GM18519 (cell line): ENCODE measurements around the gene TMSB10.
"Not testable (repeated sequence)": the region's sequence is repeated elsewhere in the genome, so short reads cannot be mapped to it uniquely, and the experiment has no call there.

Source experiments
- ATAC-seq: cut with Tn5 transposase; IDR thresholded peaks from one replicate; pipeline ENCODE4 v1.9.1; 2021; ENCODE audit warnings: mild to moderate bottlenecking, moderate library complexity; ENCODE audit not compliant: unreplicated experiment, low FRiP score

TMSB10 gene

GRCh38 chr2:84925724-84926376, 20.4 kb downstream of the TMSB10 start:
- ATAC-seq: peak; percentile 81

DNA sequence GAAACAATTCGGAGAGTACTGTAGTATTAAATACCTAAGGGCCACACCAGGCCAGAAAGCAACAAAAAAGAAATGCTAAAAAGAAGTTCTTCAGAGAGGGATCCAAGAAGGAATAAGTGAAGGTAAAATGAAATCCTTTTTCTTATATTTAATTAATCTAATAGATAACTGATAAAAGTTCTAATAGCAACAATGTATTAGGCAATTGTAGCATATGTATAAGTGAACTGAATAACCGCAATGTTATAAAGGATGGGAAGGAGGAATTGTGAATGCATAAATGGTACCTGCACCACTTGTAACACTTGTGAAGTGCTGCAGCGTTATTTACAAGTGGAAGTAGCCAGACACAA, 21.8 kb downstream of the TMSB10 start:
- ATAC-seq: no peak

DNA sequence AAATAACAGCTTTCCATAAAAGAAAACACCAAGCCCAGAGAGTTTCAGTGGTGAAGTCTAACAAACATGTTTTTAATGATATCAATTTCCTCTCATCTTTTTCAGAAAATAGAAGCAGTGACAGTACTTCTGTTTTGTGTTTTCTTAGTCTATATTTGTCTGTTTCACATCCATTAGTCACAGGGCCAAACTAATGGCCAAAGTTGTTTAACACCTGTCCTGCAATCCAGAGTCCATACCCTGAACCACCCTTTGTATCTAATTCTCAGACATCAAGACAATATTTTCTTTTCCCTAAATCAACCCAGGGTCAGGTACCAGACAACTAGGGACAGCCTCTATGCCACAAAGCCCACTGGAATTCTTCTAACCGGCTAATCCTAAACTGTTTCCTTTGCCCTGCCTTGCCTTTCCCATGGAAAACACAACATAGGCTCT, 25.9 kb downstream of the TMSB10 start:
- peak; percentile 55 for ATAC-seq

GRCh38 chr2:84938194-84938879, 32.9 kb downstream of the TMSB10 start:
- peak; percentile 45 for ATAC-seq

DNA sequence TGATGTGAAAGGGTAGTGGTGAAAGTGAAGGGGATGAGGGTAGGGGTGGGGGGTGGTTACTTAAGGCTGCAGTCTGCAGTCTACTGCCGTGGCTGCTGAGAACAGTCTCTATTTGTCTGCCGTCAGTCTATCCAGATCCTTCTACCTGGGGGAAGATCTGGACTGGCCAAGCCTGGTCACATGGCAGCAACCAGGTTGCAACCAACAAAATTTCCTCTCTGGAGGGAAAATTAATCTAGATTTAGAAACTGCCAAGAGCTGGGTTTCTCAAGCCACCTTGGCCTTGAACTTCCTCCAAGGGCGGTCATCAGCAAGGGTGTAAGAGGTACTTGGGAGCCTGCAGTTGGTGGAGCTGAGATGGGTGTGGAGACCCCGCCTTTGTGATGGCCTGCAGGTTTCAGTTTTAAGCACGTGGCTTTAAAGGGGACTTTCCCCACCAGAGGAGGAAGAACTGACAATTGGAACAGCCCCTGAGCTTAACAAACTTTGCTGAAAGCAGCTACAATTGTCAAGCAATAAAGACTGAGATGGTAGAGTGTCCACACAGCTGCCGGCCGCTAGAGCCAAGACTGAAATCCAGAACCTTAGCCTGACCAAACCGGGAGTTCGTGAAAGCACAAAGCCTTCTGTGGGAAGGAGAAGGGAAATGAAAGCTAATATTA, 34.1 kb downstream of the TMSB10 start:
- peak; percentile 68 for ATAC-seq

GRCh38 chr2:84940088-84940470, 34.6 kb downstream of the TMSB10 start:
- ATAC-seq: peak; percentile 0

DNA sequence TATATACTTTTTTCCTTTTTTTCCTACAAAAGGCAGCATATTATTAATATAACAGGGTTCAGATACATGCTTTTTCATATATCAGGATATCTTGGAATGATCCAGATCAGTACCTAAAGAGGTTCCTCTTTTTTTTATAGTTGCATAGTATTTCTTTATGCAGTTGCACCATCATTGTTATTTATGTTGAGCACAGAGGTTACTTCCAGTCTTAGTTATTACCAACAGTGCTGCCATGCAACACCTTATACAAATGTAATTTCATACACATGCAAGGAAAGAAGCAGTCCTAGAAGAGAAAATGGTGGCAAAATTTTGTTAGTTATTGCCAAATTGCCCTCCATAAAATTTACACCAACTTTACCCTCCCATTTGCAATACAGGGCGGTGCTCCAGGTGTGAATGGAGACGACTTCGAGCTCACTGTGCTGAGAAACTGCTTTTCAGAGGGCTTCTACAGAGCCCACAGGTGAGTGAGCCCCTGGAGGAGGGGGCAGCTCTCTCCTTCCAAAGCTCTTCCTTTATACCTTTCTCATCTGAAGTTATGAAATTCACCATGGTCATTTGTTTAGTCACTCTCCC, 35.5 kb downstream of the TMSB10 start:
- no peak for ATAC-seq

GRCh38 chr2:84942166-84942565, 36.7 kb downstream of the TMSB10 start:
- no peak for ATAC-seq

- ATAC-seq: peak; percentile 38
Measured at GRCh38 chr2:84942964-84943421, 37.5 kb downstream of the TMSB10 start.

DNA sequence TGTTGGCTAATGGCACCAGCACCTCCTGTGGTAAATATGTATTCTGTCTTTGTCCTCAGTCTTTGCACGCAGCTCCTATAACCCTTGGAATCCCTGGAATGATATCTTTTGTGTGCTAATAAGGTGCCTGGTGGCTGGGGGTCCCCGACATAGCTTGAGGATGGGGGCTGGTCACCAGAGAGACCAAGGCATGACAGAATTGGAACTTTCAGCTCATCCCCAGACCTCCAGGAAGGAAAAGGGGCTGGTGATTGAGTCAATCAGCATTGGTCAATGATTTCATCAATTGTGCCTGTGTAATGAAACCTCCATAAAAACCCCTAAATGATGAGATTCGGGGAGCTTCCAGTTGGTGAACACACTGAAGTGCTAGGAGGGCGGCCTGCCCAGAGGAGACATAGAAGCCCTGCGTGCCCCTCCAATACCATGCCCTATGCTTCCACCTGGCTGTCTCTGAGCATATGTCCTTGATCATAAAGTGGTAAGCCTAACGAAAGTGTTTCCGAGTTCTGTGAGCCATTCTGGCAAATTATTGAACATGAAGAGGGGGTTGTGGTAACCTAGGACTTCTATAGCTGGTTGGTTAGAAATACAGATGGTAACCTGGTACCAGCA, 38.9 kb downstream of the TMSB10 start:
- ATAC-seq: no peak

DNA sequence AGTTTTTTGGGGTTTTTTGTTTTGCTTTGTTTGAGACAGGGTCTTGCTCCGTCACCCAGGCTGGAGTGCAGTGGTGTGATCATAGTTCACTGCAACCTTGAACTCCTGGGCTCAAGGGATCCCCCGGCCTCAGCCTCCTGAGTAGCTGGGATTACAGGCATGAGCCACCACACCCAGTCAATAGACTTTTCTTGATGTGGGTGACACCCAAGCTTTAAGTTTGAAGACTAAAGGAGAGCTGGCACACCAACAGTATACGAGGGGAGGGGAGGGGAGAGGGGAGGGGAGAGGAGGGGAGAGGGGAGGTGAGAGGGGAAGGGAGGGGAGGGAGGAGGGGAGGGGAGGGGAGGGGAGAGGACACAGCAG, 40.4 kb downstream of the TMSB10 start:
- ATAC-seq: not testable (repeated sequence)

DNA sequence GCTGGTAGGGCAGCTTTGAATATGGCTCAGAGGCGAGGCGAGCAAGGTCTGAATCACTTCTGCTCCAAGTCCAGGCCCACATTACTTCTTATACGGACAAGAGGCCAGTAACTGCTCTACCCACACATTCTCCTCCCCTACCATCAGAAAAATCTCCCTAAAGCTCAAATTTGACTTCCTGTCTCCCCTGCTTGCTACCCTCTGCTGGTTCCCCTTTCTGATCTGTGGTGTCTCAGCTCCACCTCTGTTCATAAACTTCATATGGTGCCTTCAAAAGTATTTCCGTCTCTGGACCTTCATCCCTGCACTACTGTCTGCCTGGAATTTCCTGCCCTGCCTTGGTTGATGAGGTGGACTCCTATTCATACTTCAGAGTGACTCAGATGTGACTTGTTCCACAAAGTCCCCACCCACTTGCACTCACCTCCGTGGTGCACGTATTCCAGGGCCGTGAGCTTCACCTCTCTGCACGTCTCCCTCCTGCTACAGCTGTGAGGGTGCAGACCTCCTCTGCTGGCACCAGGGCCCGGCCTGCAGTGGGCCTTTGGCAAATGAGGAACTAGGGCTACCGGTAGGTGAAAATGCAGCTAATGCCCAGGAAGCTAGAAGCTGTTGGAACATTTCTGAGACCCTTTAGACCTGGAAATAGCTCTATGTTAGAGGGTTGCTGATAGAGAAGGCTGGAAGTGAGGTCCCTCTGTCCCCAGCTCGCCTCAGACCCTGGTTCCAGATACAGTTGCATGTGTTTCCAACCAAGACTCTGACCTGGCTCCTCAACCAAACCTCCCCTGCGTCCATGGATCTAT, 41.0 kb downstream of the TMSB10 start:
- ATAC-seq: peak; percentile 68

DNA sequence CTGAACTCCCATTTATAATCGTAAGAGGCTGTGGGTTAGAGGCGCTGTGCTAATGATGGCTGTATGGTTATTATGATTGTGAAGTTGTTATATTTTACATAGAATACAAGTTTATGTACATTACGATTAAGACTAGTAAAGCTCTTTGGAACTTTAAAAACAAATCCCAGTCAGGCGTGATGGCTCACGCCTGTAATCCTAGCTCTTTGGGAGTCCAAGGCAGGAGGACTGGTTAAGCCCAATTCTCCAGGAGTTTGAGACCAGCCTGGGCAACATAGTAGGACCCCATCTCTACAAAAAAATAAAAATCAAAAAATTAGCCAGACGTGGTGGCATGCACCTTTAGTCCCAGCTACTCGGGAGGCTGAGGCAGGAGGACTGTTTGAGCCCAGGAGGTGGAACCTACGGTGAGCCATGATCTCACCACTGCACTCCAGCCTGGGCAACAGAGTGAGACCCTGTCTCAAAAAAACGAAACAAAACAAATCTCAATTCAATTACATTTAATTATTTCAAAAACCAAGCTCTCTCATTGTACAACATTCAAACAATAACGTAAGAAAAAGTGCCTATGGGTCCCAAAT, 41.6 kb downstream of the TMSB10 start:
- no peak for ATAC-seq

DNA sequence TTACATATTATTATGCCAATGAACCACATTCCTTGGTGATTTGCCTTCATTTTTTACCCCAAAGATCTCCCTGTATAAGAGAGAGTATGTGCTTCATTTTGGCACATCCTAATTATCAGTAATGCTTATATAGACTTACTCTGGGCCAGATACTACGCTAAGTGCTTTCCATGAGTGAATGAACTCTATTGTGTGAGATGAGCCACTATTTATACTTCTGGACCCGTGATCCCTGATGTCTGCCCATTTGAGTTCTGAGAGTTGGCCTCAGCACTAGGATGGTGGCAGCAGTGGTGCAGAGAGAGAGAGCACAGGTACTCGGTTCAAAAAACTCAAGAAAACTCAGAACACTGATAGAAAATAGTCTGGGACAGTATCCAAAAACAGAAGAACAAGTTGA, 48.1 kb downstream of the TMSB10 start:
- ATAC-seq: no peak

DNA sequence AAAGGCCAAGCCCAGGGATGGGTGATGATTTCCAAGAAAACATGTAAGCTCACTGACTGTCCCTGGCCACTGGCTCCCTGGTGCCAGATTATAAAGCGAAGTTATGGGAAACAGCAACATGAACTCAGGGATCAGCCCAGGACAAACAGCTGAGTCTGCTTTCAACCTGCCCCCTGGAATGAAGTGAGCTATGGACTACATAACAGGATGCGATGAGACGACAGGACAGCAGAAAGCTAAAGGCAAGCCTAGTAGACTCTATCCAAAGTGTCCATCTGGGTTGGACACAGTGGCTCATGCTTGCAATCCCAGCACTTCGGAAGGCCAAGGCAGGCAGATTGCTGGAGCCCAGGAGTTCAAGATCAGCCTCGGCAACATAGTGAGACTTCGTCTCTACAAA, 48.9 kb downstream of the TMSB10 start:
- ATAC-seq: no peak
